Measurements from ENCODE around the gene KRABD2.

The KRABD2 gene

DNA sequence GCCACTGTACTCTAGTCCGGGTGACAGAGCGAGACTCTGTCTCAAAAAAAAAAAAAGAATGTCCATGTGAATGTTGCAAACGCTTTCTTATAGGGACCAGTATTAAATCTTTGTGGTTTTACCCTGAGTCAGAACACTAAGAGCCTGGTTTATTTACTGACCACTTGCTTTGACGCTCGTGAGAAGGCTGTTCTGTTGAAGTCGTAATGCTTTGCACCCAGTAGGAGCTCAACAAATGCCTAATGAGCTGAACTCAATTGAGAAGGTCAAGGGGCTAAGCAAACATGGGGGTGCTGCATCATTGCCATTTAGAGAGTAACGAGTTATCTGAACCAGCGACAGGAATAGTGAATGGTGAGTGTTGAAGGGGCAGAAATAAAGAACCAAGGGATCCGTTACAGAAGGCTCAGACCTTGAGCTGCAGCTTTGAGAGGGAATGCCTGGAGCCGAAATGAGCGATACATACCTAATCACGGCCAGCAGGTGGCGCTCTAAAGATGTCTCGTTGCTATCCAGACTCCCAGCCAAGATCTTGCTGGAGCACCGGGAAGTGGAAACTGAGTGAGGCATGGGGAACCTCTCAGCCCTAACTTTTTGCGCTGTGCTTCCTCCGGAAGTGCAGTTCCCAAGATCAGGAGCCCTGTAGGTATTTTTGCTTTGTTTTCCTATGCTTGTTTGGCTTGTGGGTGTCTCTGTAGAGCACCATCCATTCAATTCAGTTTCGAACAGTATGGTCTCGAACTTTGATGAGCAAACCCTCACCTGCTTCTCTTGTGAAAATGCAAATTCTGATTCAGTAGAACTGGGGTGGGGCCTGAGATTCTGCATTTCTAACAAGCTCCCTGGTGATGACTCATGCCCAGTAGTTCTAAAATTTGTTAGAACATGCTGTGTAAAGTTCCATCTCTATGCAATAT is 33.7 kb upstream of the KRABD2 start:
- no peaks in the 10 kb centered on the region for H3K9me3 Mint-ChIP-seq (ENCODE audit: low read depth)
- H3K4me3 Mint-ChIP-seq (ENCODE audit: unreplicated experiment), result no peak overlapping the region
- no peaks in the 10 kb centered on the region for H3K36me3 Mint-ChIP-seq (ENCODE audit: low read depth)
- peaks cover 5% of the 10 kb centered on the region for H3K4me1 Mint-ChIP-seq (ENCODE audit: low read depth)
- TF ChIP-seq, protein P1, sequence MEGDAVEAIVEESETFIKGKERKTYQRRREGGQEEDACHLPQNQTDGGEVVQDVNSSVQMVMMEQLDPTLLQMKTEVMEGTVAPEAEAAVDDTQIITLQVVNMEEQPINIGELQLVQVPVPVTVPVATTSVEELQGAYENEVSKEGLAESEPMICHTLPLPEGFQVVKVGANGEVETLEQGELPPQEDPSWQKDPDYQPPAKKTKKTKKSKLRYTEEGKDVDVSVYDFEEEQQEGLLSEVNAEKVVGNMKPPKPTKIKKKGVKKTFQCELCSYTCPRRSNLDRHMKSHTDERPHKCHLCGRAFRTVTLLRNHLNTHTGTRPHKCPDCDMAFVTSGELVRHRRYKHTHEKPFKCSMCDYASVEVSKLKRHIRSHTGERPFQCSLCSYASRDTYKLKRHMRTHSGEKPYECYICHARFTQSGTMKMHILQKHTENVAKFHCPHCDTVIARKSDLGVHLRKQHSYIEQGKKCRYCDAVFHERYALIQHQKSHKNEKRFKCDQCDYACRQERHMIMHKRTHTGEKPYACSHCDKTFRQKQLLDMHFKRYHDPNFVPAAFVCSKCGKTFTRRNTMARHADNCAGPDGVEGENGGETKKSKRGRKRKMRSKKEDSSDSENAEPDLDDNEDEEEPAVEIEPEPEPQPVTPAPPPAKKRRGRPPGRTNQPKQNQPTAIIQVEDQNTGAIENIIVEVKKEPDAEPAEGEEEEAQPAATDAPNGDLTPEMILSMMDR (IDR thresholded peaks at IDR 0.05), result peak; percentile 90
- H3K27me3 Mint-ChIP-seq (ENCODE audit: low read depth), result peaks cover 12% of the 10 kb centered on the region
- H3K27ac Mint-ChIP-seq (ENCODE audit: unreplicated experiment), result no peak overlapping the region
- no peak for DNase-seq (ENCODE audit: low spot score)

DNA sequence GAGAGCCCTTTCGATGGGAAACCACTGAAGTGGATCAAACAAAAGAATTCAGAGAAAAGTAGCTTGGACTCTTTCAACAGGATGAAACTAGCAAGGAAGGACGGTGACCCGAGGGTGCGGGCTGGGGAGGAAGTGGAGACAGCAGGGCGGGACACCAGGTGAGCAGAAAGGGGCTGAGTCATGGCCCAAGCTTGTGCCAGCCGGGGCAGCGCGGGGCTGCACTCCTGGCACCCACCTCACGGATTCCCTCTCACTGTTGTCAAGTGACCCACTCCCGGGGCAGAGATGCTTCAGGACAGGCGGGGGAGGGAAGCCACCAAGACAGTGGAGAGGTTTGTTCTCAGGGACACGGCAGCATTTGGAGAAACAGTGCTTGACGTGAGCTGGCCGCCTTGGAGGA is 31.9 kb upstream of the KRABD2 start:
- H3K27me3 Mint-ChIP-seq (ENCODE audit: low read depth), result peaks cover 5% of the 10 kb centered on the region
- no peak overlapping the region for H3K27ac Mint-ChIP-seq (ENCODE audit: unreplicated experiment)
- H3K9me3 Mint-ChIP-seq (ENCODE audit: low read depth), result no peaks in the 10 kb centered on the region
- TF ChIP-seq, protein P1 (IDR thresholded peaks at IDR 0.05), result no peak
- no peak overlapping the region for H3K4me3 Mint-ChIP-seq (ENCODE audit: unreplicated experiment)
- no peaks in the 10 kb centered on the region for H3K36me3 Mint-ChIP-seq (ENCODE audit: low read depth)
- DNase-seq (ENCODE audit: low spot score), result no peak
- H3K4me1 Mint-ChIP-seq (ENCODE audit: low read depth), result peaks cover 5% of the 10 kb centered on the region

GRCh38 chr17:8406174-8406573 is 29.7 kb upstream of the KRABD2 start:
- TF ChIP-seq, protein P1 (IDR thresholded peaks at IDR 0.05), result no peak
- Mint-ChIP-seq H3K4me3 (ENCODE audit: unreplicated experiment) (no peak overlapping the region), H3K9me3 (ENCODE audit: low read depth) (no peaks in the 10 kb centered on the region), H3K27me3 (ENCODE audit: low read depth) (peaks cover 5% of the 10 kb centered on the region), H3K36me3 (ENCODE audit: low read depth) (no peaks in the 10 kb centered on the region), H3K27ac (ENCODE audit: unreplicated experiment) (no peak overlapping the region), H3K4me1 (ENCODE audit: low read depth) (peaks cover 5% of the 10 kb centered on the region)
- no peak for DNase-seq (ENCODE audit: low spot score)

GRCh38 chr17:8405499-8406016 is 29.1 kb upstream of the KRABD2 start:
- TF ChIP-seq, protein P1 (IDR thresholded peaks at IDR 0.05), result no peak
- no peaks in the 10 kb centered on the region for H3K36me3 Mint-ChIP-seq (ENCODE audit: low read depth)
- peaks cover 5% of the 10 kb centered on the region for H3K4me1 Mint-ChIP-seq (ENCODE audit: low read depth)
- H3K27me3 Mint-ChIP-seq (ENCODE audit: low read depth), result peaks cover 9% of the 10 kb centered on the region
- no peak for DNase-seq (ENCODE audit: low spot score)
- no peak overlapping the region for H3K27ac Mint-ChIP-seq (ENCODE audit: unreplicated experiment)
- H3K9me3 Mint-ChIP-seq (ENCODE audit: low read depth), result no peaks in the 10 kb centered on the region
- no peak overlapping the region for H3K4me3 Mint-ChIP-seq (ENCODE audit: unreplicated experiment)

GRCh38 chr17:8402921-8403536 is 26.5 kb upstream of the KRABD2 start:
- Mint-ChIP-seq H3K4me3 (ENCODE audit: unreplicated experiment) (no peak overlapping the region), H3K27ac (ENCODE audit: unreplicated experiment) (no peak overlapping the region), H3K36me3 (ENCODE audit: low read depth) (no peaks in the 10 kb centered on the region), H3K27me3 (ENCODE audit: low read depth) (peaks cover 11% of the 10 kb centered on the region), H3K4me1 (ENCODE audit: low read depth) (no peaks in the 10 kb centered on the region), H3K9me3 (ENCODE audit: low read depth) (no peaks in the 10 kb centered on the region)
- no peak for DNase-seq (ENCODE audit: low spot score)
- TF ChIP-seq, protein P1 (IDR thresholded peaks at IDR 0.05), result no peak

All from chondrocyte (in vitro differentiated cells).